Measurements from ENCODE around the gene RACGAP1. TPM values are rescaled to one million over a fixed set of nuclear protein-coding genes. Genes with fewer than 3 reads are reported as not detected.

Gene RACGAP1
- total RNA-seq, 1 donor from 2014 or later: 18.8 TPM

GRCh38 chr12:49979791-49980190 lies 45.5 kb downstream of the RACGAP1 start:
- no peak overlapping the region for H3K4me2 ChIP-seq (ENCODE audit: low read length)
- H3K4me1 Mint-ChIP-seq (ENCODE audit: low read depth, unreplicated experiment): peaks cover 21% of the 10 kb centered on the region
- H3K4me3 Mint-ChIP-seq (ENCODE audit: unreplicated experiment): no peak overlapping the region
- H3K9me3 Mint-ChIP-seq (ENCODE audit: unreplicated experiment): no peaks in the 10 kb centered on the region
- no peaks in the 10 kb centered on the region for H3K36me3 ChIP-seq (ENCODE audit: insufficient read depth, low read length)
- FAIRE-seq (no peak), DNase-seq (ENCODE audit: low read depth) (no peak)
- no peaks in the 10 kb centered on the region for H3K9me3 ChIP-seq (ENCODE audit: insufficient read depth, low read depth, low read length)
- H3K9ac ChIP-seq (ENCODE audit: low read length): no peak overlapping the region
- no peak overlapping the region for H2AFZ ChIP-seq (ENCODE audit: low read depth, low read length)
- no peaks in the 10 kb centered on the region for H3K36me3 Mint-ChIP-seq (ENCODE audit: low read depth, unreplicated experiment)
- no peaks in the 10 kb centered on the region for H4K20me1 ChIP-seq (ENCODE audit: insufficient read depth, low read length)
- H3K27me3 Mint-ChIP-seq (ENCODE audit: low read depth, unreplicated experiment): peaks cover 11% of the 10 kb centered on the region
- H3K79me2 ChIP-seq (ENCODE audit: insufficient read depth, low read length): no peaks in the 10 kb centered on the region
- TF ChIP-seq CTCF (IDR thresholded peaks at IDR 0.05; ENCODE audit: insufficient read depth, low read depth, low read length) (no peak), EZH2 (IDR thresholded peaks at IDR 0.05; ENCODE audit: insufficient read depth, low read length) (no peak)
- no peak overlapping the region for H3K27ac Mint-ChIP-seq (ENCODE audit: unreplicated experiment)
- no peaks in the 10 kb centered on the region for H3K27me3 ChIP-seq (ENCODE audit: insufficient read depth, low read length)
- H3K4me1 ChIP-seq (ENCODE audit: insufficient read depth, low read length): peaks cover 13% of the 10 kb centered on the region
- no peak overlapping the region for H3K27ac ChIP-seq (ENCODE audit: low read depth, low read length)
- H3K4me3 ChIP-seq (ENCODE audit: insufficient read depth, low read depth, low read length): no peak overlapping the region

- no peak overlapping the region for H3K4me3 ChIP-seq (ENCODE audit: insufficient read depth, low read depth, low read length)
- H4K20me1 ChIP-seq (ENCODE audit: insufficient read depth, low read length): no peaks in the 10 kb centered on the region
- FAIRE-seq (no peak), DNase-seq (ENCODE audit: low read depth) (no peak)
- Mint-ChIP-seq H3K36me3 (ENCODE audit: low read depth, unreplicated experiment) (no peaks in the 10 kb centered on the region), H3K9me3 (ENCODE audit: unreplicated experiment) (no peaks in the 10 kb centered on the region), H3K4me3 (ENCODE audit: unreplicated experiment) (no peak overlapping the region), H3K4me1 (ENCODE audit: low read depth, unreplicated experiment) (peaks cover 15% of the 10 kb centered on the region), H3K27me3 (ENCODE audit: low read depth, unreplicated experiment) (peaks cover 13% of the 10 kb centered on the region), H3K27ac (ENCODE audit: unreplicated experiment) (no peak overlapping the region)
- H3K4me1 ChIP-seq (ENCODE audit: insufficient read depth, low read length): peaks cover 6% of the 10 kb centered on the region
- H3K27ac ChIP-seq (ENCODE audit: low read depth, low read length): no peak overlapping the region
- H3K27me3 ChIP-seq (ENCODE audit: insufficient read depth, low read length): no peaks in the 10 kb centered on the region
- no peak overlapping the region for H3K4me2 ChIP-seq (ENCODE audit: low read length)
- TF ChIP-seq CTCF (IDR thresholded peaks at IDR 0.05; ENCODE audit: insufficient read depth, low read depth, low read length) (no peak), EZH2 (IDR thresholded peaks at IDR 0.05; ENCODE audit: insufficient read depth, low read length) (no peak)
- H3K79me2 ChIP-seq (ENCODE audit: insufficient read depth, low read length): no peaks in the 10 kb centered on the region
- no peak overlapping the region for H2AFZ ChIP-seq (ENCODE audit: low read depth, low read length)
- H3K36me3 ChIP-seq (ENCODE audit: insufficient read depth, low read length): no peaks in the 10 kb centered on the region
- no peak overlapping the region for H3K9ac ChIP-seq (ENCODE audit: low read length)
- H3K9me3 ChIP-seq (ENCODE audit: insufficient read depth, low read depth, low read length): no peaks in the 10 kb centered on the region
Measured at GRCh38 chr12:49979016-49979586, 46.2 kb downstream of the RACGAP1 start.

GRCh38 chr12:49978125-49978524 lies 47.2 kb downstream of the RACGAP1 start:
- TF ChIP-seq EZH2 (IDR thresholded peaks at IDR 0.05; ENCODE audit: insufficient read depth, low read length) (no peak), CTCF (IDR thresholded peaks at IDR 0.05; ENCODE audit: insufficient read depth, low read depth, low read length) (no peak)
- no peak for FAIRE-seq
- Histone ChIP-seq H4K20me1 (ENCODE audit: insufficient read depth, low read length) (no peaks in the 10 kb centered on the region), H2AFZ (ENCODE audit: low read depth, low read length) (no peak overlapping the region), H3K4me2 (ENCODE audit: low read length) (no peak overlapping the region), H3K79me2 (ENCODE audit: insufficient read depth, low read length) (no peaks in the 10 kb centered on the region), H3K36me3 (ENCODE audit: insufficient read depth, low read length) (no peaks in the 10 kb centered on the region), H3K4me1 (ENCODE audit: insufficient read depth, low read length) (no peaks in the 10 kb centered on the region), H3K4me3 (ENCODE audit: insufficient read depth, low read depth, low read length) (no peak overlapping the region), H3K27ac (ENCODE audit: low read depth, low read length) (no peak overlapping the region), H3K9ac (ENCODE audit: low read length) (no peak overlapping the region), H3K9me3 (ENCODE audit: insufficient read depth, low read depth, low read length) (no peaks in the 10 kb centered on the region), H3K27me3 (ENCODE audit: insufficient read depth, low read length) (no peaks in the 10 kb centered on the region)
- Mint-ChIP-seq H3K27ac (ENCODE audit: unreplicated experiment) (no peak overlapping the region), H3K27me3 (ENCODE audit: low read depth, unreplicated experiment) (peaks cover 16% of the 10 kb centered on the region), H3K9me3 (ENCODE audit: unreplicated experiment) (no peaks in the 10 kb centered on the region), H3K4me1 (ENCODE audit: low read depth, unreplicated experiment) (peaks cover 10% of the 10 kb centered on the region), H3K36me3 (ENCODE audit: low read depth, unreplicated experiment) (no peaks in the 10 kb centered on the region), H3K4me3 (ENCODE audit: unreplicated experiment) (no peak overlapping the region)
- no peak for DNase-seq (ENCODE audit: low read depth)

All from astrocyte (in vitro differentiated cells and primary cell).